Astrocyte (in vitro differentiated cells and primary cell): ENCODE measurements around the gene TSC22D1.

Source experiments
- CTCF ChIP-seq: IDR thresholded peaks from 2 replicates; pipeline ENCODE4 v1.5.1; 2011; ENCODE audit warnings: low read depth, mild to moderate bottlenecking, inconsistent platforms, low read length, moderate library complexity; ENCODE audit not compliant: insufficient read depth
- EZH2 ChIP-seq: IDR thresholded peaks from 2 replicates; pipeline ENCODE4 v1.6.1; 2012; ENCODE audit warnings: mild to moderate bottlenecking, low read length, inconsistent platforms; ENCODE audit not compliant: insufficient read depth

GRCh38 chr13:44484562-44485138 is 91.5 kb downstream of the TSC22D1 start:
- no peak for TF ChIP-seq CTCF
- no peak for TF ChIP-seq EZH2
